Activated CD4-positive, alpha-beta T cell treated with anti-CD3 and anti-CD28 coated beads for 4 hours (primary cell): ENCODE measurements around the gene PRKCD.

Experiments
- DNase-seq, 2 donors: peaks; one replicate each; pipeline ENCODE4 v3.0.0-alpha.2; 2020

PRKCD gene

GRCh38 chr3:53157974-53158580 is 2.9 kb upstream of the PRKCD start:
- DNase-seq, result no peak

GRCh38 chr3:53158765-53159155 is 2.2 kb upstream of the PRKCD start:
- DNase-seq, result no peak

DNA sequence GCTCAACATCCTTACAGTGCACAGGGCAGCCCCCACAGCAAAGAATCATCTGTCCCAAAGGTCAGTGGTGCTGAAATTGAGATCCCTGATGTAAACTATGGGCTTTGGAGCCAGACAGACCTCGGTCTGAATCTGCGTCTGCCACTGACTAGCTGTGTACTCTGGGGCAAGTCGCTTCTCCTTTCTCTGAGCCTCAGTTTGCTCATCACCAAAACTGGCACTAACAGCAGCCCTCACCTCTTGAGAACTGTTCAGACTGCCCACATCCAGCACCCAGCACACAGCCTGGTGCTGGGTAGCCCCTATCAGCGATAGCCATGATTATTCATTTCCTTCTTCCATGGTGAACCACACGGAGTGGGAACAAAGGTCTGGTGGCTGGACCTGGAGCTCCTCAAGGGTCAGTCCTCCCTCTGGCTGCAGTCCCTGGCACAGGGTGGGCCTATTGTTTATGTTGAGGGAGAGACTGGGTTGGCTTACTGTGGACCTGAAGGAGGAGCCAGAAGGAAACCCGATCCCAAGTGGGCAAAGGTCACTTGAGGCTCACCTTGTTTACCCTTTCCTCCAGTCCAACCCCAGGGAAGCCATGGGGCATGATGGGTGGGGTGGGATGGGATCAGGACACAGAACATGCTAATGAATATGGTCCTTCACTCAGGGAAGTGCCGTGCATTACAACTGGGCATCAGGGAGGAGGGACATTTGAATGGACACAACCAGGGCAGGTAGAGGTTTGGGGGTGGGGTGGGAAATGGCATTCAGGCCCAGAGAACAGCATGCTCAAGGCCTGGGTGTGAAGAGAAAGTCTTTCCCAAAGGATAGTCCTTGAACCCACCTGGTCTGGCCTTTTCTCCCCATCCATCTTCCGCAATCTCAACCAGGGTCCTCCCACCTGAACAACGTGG is 1.6 kb upstream of the PRKCD start:
- no peak for DNase-seq

DNA sequence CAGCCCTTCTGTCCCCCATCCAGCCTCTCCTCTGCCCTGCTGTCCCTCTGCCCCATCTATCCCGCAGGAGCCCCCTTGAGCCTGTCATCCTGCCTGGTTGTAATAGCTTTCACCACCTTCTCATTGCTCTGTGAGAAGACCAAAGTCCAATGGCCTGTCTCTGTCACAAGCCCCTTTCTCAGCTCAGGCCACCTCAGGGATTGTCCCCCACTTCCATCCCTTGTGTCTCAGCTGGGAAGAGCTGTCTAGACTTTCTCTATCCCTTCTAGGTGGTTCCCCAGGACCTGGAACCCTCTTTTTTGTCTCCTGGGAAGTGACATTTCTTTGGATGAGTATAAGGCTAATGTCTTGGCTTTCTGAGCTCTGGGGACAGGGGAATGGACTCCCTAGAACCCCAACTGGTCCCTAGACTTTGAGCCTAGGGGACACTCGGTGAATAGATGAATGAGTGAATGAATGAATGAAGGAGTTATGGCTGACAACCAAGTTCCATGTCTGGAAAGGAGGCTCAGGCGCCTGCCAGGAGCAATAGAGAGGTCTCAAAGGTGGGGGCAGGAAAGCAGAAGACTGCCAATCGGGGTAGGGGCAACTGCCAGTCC is 849 bp upstream of the PRKCD start:
- DNase-seq, result no peak

GRCh38 chr3:53161450-53161819 is 426 bp downstream of the PRKCD start:
- DNase-seq, result no peak

DNA sequence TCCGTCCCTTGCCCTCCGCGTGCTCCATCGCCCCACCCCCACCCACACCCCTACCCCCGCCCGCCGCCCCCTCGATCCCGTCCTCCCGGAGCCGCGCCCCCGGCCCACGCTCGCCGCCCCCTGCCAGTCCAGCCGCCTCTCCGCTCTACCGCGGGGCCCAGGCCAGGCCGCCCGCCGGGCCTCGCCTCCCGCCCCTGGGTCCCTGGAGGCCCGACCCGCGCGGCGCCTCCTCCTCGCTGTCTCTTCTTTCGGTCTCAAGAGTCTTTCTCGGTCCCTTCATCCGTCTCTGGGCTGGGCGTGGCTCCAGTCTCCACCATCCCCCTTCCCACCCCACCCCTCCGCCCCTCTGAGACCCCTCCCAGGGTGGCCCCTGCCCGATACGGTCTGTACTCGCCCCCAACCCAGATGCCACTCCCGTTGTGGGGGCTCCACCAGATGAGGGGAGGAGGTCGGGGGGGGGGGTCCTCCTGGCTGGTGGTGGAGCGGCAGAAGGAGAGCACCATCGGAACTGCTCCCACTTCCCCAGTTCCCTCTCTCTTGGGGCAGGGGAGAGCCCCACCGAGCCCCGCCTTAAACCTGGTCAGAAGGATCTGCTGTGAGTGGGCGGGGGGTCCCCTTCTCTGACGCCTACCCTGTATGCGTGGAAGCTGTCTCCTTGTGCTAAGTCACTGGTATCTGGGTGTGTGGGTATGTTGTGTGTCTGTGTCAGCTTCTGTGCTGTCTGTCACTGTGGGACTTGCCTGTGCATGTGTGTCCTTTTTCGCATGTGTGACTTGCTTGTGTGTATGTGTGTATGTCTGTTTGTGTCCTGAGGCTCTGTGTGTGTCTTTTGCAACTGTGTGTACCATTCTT is 1.0 kb downstream of the PRKCD start:
- DNase-seq, result peak; percentile 60 to 71

- peak; percentile 72 to 73 for DNase-seq
Measured at GRCh38 chr3:53162672-53163443, 1.8 kb downstream of the PRKCD start.

GRCh38 chr3:53163444-53164387 is 2.7 kb downstream of the PRKCD start:
- DNase-seq, result no peak

- DNase-seq, result no peak
Measured at GRCh38 chr3:53164911-53165310, 3.9 kb downstream of the PRKCD start.

- DNase-seq, result no peak
Measured at GRCh38 chr3:53166206-53166605, 5.2 kb downstream of the PRKCD start.

DNA sequence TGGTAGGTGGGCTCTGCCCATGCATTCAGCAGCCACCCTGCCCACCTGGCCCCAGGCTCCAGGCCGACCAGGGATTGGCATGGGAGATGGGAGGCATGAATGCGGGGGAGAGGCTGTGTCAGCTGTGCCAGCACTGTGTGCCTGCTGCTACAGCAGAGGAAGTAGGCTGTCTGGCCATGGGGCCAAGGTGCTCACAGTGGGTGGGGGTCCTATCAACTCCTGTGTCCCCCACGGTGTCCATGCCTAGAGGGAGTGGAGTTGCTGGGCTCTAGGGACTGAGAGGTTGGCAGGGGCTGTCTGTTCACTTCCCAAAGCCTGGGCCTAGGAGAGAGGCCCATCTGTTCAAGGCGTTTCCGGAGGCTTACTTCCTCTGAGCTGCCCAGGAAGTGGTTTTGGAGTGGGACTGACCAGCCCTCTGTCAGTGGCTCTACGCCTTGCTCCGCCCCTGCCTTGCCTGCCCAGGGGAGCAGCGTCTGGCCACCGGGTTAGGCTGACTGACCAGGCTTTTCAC is 5.8 kb downstream of the PRKCD start:
- DNase-seq, result no peak

DNA sequence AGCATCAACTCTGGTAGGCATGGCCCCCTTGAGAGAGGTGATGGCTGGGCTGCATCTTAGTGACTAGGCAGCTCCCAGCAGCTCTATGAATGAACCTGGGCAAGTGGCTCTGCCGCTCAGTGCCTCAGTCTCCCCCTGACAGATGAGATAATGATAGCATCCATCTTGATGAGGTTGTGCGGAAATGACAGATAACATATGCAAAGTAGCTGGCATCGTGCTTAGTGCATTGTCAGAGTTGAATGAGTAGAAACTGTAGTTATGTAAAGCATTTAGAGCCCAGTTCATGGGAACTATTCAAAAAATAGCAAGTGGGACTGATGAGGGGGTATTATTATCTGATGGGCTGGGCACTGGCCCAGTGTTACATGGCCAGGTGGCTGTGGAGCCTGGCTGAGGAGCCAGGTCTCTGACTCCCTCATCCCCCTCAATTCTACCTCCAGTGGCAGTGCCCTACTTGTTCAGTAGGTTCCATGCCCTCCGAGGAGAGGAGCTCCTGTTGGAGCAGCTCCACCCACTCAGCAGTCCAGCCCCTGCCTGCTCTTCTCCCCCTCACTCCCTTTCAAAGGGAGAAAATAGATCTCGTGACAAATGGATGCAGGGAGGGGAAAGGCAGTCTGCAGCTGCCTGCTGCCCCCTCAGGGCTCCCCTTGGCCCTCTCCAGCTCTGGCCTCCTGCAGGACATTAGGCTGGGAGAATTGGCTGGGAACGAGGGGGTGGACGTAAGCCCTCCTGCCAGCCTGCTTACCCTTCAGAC is 6.6 kb downstream of the PRKCD start:
- no peak for DNase-seq

DNA sequence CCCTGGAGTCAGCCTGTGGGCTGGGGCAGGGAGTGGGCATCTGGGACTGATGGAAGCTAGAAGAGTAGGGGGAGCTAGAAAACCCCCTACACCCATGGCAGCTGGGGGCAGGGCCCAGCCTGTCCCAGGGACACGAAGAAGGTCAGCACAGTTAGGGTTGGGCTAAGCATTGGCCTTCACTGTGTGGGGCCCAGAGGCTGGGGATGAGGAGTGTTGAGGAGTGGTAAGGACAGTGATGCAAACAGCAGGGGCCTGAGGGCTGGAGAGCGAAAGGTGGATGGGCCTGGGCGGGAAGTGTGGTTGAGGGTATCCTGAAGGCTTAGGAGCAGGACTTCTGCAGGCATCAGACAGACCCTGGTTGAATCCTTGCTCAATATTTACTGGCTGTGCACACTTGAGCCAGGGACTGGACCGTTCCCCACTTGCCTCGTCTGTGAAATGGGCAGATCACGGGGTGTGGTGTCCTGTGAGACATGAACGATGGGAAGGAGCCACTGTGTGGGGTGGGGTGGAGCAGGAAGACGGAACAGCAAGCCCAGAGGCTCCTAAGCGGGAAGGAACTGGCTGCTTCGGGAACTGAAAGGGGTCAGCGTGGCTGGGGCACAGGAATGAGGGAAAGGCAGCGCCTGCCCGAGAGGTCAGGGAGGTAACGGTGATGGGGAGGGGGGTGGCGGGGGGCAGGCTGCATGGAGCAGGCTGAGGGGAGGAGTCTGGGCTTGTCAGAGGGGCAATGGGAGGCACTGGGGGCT is 7.3 kb downstream of the PRKCD start:
- DNase-seq, result no peak

GRCh38 chr3:53169045-53169831 is 8.2 kb downstream of the PRKCD start:
- no peak for DNase-seq

DNA sequence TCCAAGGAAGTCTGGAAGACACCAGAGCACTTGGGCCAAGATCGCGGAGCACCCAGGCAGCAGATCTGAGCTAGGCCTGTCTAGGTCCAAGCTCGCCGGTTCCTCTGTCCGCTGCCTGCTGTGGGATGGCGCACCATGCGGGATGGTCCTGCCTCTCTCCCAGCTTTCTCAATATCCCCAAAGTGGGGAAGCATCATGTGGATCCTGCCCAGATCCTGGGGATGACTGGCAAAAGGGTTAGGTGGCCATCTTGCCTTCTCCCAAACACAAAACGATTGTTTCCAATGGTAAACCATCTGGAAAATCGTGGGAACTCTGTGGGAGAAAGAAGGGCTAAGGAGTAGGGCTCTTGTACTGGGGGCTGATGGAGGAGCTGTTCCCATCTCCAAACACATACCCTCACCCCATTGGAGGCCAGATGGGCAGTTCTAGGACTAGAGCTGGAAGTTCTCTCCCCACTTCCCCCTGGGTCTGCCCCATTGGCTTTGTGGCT is 8.9 kb downstream of the PRKCD start:
- no peak for DNase-seq

GRCh38 chr3:53170325-53171063 is 9.5 kb downstream of the PRKCD start:
- no peak for DNase-seq

- no peak for DNase-seq
Measured at GRCh38 chr3:53171064-53171418, 10.0 kb downstream of the PRKCD start.
